Nephron progenitor cell (in vitro differentiated cells): ENCODE measurements around the gene KRTAP13-3.

Experiments used
- DNase-seq: peaks from one replicate; pipeline ENCODE4 v3.0.0; 2021
- H3K27ac Mint-ChIP-seq: 2 replicates; pipeline ENCODE4 v1.8.0; 2021; ENCODE audit warnings: mild to moderate bottlenecking, moderate library complexity, mixed read lengths
- H3K27me3 Mint-ChIP-seq: 2 replicates; pipeline ENCODE4 v1.8.0; 2021; ENCODE audit warnings: mild to moderate bottlenecking, low read depth, mixed read lengths; ENCODE audit not compliant: poor library complexity
- H3K36me3 Mint-ChIP-seq: 2 replicates; pipeline ENCODE4 v1.8.0; 2021; ENCODE audit warnings: low read depth, mixed read lengths
- H3K4me1 Mint-ChIP-seq: 2 replicates; pipeline ENCODE4 v1.8.0; 2021; ENCODE audit warnings: mixed read lengths
- H3K4me3 Mint-ChIP-seq: 2 replicates; pipeline ENCODE4 v1.8.0; 2021; ENCODE audit warnings: mild to moderate bottlenecking, moderate library complexity, mixed read lengths
- H3K9me3 Mint-ChIP-seq: 2 replicates; pipeline ENCODE4 v1.8.0; 2021; ENCODE audit warnings: mild to moderate bottlenecking, moderate library complexity, mixed read lengths
- TF ChIP-seq, protein P1 (sequence below): fragments of 200-600 bp; sonication (generic); IDR thresholded peaks from 2 replicates; pipeline ENCODE4 v1.5.0; 2021; ENCODE audit warnings: antibody characterized with exemption

Gene KRTAP13-3

DNA sequence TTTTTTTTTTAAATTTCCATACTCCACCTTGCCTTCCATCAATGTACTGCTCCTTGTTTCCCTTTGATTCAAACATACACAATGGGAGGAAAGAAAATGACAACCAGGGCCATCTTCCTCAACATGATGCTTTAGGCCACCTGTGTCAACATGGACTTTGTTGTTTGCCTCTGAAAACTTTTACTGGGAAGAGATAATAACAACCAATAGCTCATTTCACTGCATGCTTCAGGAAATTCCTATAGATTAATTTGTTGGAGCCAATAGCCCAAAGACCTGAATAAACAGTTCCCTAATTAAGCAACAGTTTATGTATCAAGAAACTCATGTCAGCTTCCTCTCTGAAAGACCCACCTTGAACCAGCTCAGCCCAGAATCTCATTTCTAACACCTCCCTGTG is 17.5 kb upstream of the KRTAP13-3 start:
- H3K36me3 Mint-ChIP-seq, result no peaks in the 10 kb centered on the region
- TF ChIP-seq, protein P1, sequence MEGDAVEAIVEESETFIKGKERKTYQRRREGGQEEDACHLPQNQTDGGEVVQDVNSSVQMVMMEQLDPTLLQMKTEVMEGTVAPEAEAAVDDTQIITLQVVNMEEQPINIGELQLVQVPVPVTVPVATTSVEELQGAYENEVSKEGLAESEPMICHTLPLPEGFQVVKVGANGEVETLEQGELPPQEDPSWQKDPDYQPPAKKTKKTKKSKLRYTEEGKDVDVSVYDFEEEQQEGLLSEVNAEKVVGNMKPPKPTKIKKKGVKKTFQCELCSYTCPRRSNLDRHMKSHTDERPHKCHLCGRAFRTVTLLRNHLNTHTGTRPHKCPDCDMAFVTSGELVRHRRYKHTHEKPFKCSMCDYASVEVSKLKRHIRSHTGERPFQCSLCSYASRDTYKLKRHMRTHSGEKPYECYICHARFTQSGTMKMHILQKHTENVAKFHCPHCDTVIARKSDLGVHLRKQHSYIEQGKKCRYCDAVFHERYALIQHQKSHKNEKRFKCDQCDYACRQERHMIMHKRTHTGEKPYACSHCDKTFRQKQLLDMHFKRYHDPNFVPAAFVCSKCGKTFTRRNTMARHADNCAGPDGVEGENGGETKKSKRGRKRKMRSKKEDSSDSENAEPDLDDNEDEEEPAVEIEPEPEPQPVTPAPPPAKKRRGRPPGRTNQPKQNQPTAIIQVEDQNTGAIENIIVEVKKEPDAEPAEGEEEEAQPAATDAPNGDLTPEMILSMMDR, result no peak
- H3K9me3 Mint-ChIP-seq, result no peaks in the 10 kb centered on the region
- H3K4me1 Mint-ChIP-seq, result peaks cover 30% of the 10 kb centered on the region
- no peak overlapping the region for H3K4me3 Mint-ChIP-seq
- H3K27me3 Mint-ChIP-seq, result peaks cover 3% of the 10 kb centered on the region
- DNase-seq, result no peak
- peak overlapping the region; percentile 11 for H3K27ac Mint-ChIP-seq

DNA sequence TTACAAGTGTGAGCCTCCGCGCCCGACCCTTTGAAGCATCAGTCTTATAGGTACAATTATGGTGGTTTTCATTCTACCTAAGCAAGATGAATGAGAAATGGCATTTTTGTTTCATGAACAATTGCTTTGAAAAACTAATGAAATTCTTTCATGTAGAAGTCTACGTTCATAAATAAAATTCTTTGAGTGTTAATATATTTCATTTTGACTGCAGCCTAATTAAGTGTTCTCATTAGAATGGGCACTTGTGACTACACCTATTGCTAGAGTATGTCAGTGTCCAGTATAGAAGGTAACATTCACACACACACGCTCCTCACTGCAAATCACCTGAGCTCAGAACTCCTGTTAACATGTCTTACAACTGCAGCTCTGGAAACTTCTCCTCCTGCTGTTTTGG is 14.2 kb upstream of the KRTAP13-3 start, which contains the start of gene KRTAP15-1:
Gene KRTAP15-1 (plus strand): TSS at position 301 of the 400 bp plus-strand sequence. CDS start 53 bp downstream, at position 354.
- Mint-ChIP-seq H3K4me3 (no peak within 1 kb of the TSS), H3K36me3 (no peaks in the 10 kb centered on the region), H3K9me3 (no peaks in the 10 kb centered on the region), H3K4me1 (peaks cover 14% of the 10 kb centered on the region), H3K27ac (no peak within 1 kb of the TSS), H3K27me3 (peaks cover 3% of the 10 kb centered on the region)
- TF ChIP-seq, protein P1, result no peak
- DNase-seq, result no peak

DNA sequence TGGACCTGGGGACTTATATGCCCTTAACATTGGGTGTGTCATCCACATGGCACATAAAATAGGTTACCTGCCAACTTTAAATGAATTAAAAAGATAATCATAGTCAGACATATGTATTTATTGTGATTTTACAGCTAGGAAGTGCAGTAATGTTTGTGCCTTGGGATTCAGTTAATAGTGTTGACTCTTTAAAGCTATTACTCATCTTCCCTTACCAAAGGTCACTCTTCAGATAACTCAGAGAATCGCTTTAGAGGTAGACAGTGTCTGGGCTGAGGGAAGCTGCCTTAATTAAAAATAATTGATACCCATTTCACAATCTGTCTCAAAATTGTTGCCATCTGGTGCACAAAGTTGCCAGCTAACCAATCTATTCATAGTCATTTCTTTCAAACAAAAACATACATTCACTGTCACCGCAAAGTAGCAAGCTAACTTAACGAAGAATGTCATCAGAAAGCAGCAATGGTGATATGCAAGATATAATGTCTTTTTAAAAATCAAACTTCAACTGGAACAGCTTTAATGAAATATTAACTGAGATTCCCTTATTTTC is 11.4 kb upstream of the KRTAP13-3 start:
- peaks cover 7% of the 10 kb centered on the region for H3K27me3 Mint-ChIP-seq
- DNase-seq, result no peak
- TF ChIP-seq, protein P1, result no peak
- H3K4me1 Mint-ChIP-seq, result peaks cover 7% of the 10 kb centered on the region
- no peaks in the 10 kb centered on the region for H3K36me3 Mint-ChIP-seq
- H3K9me3 Mint-ChIP-seq, result no peaks in the 10 kb centered on the region
- no peak overlapping the region for H3K27ac Mint-ChIP-seq
- no peak overlapping the region for H3K4me3 Mint-ChIP-seq

DNA sequence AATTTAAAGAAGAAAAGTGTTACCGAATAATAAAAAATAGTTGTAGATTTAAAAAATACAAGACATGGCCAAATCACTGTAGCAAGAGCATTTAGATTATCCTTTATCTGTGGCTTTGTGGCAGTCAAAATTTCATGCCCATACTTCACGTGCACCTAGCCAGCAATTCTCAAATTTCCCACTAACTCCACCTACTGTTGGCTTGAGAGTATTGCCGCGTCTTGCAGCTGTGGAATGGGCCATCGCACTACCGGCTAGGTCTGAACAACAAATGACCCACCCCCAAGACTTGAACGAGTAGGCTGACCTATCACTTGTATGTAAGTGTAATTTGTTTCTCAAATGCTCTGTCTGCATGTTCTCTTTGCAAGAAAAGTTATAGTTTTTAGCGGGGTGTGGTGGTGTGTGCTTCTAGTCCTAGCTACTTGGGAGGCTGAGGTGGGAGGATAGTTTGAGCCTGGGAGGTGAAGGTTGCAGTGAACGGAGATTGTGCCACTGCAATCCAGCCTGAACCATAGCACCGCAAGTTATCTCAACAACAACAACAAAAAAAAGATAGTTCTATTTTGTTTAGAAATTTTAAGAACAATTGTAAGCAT is 8.4 kb upstream of the KRTAP13-3 start:
- H3K36me3 Mint-ChIP-seq, result no peaks in the 10 kb centered on the region

GRCh38 chr21:30430170-30430655 is 4.5 kb upstream of the KRTAP13-3 start, which contains the start of gene KRTAP13-4:
KRTAP13-4 (plus strand) TSS chr21:30430220; CDS start chr21:30430276, 56 bp downstream.
- H3K4me1 Mint-ChIP-seq, result no peaks in the 10 kb centered on the region
- H3K27ac Mint-ChIP-seq, result no peak within 1 kb of the TSS
- peak within 1 kb of the TSS; percentile 17 for H3K4me3 Mint-ChIP-seq
- H3K27me3 Mint-ChIP-seq, result peaks cover 13% of the 10 kb centered on the region
- DNase-seq, result no peak
- H3K36me3 Mint-ChIP-seq, result no peaks in the 10 kb centered on the region
- peaks cover 9% of the 10 kb centered on the region for H3K9me3 Mint-ChIP-seq
- TF ChIP-seq, protein P1, result no peak

More for the DNA sequence above, 8.4 kb upstream of the KRTAP13-3 start:
- TF ChIP-seq, protein P1, result peak; percentile 45
- DNase-seq, result peak; percentile 30
- H3K9me3 Mint-ChIP-seq, result no peaks in the 10 kb centered on the region
- peaks cover 13% of the 10 kb centered on the region for H3K27me3 Mint-ChIP-seq
- H3K4me1 Mint-ChIP-seq, result peaks cover 7% of the 10 kb centered on the region
- H3K27ac Mint-ChIP-seq, result no peak overlapping the region
- H3K4me3 Mint-ChIP-seq, result no peak overlapping the region
